Urothelium cell line (cell line): ENCODE data around the gene TMEM187.

Source experiments
- DNase-seq: peaks from one replicate; pipeline ENCODE4 v3.0.0; 2011; ENCODE audit warnings: low spot score, mixed read lengths
- FAIRE-seq: peaks from 2 replicates; lab custom pipeline; 2011; peaks lifted over from hg19 to GRCh38; lab: Jason Lieb, UNC

The TMEM187 gene, protein sequence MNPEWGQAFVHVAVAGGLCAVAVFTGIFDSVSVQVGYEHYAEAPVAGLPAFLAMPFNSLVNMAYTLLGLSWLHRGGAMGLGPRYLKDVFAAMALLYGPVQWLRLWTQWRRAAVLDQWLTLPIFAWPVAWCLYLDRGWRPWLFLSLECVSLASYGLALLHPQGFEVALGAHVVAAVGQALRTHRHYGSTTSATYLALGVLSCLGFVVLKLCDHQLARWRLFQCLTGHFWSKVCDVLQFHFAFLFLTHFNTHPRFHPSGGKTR

DNA sequence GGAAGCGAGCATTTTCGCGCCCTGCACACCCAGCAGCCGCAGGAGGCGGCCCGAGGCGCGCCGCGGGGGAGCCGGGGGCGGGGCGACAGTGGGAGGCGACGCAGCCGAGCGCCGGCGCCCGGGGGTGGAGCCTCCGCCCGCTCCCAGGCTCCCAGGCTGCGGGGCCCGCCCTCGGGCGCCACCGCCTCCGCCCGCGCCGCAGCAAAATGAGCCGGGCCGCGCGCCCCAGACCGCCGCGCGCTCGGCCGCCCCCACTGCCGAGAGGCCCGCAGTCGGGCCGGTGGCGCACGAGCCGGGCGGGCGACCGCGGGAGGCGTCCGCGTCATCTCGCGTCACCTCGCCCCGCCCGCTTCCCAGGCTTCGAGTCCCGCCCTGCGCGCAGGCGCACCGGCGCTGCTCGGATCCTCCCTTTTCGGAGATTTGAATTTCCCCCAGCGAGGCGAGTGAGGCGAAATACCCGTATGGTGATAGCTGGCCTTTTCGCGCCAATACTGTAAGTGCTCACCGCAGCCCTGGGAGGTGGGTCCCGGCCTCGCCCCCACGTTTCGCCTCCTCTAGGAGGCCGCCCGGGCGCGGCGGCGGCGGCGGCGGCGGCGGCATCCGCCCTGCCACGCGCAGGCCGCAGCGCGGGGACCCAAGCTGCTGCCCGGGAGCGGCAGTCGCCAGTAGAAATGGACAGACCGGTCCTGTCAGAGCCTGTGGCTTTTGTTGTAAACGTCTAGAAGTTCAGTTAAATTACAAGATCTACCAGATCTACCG, at the start of gene TMEM187:
TSS of gene TMEM187 (plus strand) at position 387 of the 759 bp plus-strand sequence. CDS start 9,309 bp downstream, outside the sequence.
- DNase-seq, result peak; percentile 89
- peak; percentile 52 for FAIRE-seq

DNA sequence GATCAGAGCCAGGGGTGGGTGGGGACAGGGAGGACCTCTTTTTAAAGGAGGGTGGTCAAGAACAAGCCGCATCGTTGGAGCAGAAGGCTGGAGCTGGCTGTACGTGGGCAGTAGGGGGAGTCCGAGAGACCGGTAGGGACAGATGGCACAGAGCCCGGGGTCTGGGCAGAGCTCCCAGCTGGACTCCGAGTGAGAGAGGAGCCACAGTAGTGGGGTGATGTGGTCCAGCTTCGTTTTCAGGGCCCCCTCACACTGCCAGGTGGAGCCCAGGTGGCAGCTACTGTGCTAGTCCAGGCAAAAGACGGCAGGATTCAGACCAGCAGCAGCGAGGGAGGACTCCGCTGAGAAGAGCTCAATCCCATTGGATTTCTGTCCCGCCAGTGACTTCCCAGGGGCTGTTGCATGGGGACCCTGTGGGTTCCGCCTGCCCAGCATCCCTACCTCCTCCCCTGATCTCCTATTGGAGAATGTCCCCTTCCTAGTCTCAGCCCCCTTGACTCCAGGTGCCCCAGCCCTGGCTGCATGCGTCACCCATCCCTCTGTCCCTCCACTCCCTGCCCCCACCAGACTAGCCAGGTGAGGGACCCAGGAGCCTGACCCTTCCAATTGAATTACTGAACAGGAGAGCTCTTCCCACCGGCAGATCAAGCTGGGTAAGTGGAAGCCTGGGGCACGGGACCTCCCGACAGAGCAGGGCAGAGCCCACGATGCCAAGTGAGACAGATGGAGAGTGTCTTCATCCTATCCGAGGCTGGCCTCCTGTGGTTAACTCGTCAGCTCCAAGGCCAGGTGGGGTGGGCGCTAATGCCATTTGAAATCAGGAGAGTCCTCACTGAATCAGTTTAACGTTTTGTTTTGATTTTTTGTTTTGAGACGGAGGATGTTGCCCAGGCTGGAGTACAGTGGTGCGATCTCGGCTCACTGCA, 49.4 kb upstream of the TMEM187 start:
- FAIRE-seq (no peak), DNase-seq (peak; percentile 64)

DNA sequence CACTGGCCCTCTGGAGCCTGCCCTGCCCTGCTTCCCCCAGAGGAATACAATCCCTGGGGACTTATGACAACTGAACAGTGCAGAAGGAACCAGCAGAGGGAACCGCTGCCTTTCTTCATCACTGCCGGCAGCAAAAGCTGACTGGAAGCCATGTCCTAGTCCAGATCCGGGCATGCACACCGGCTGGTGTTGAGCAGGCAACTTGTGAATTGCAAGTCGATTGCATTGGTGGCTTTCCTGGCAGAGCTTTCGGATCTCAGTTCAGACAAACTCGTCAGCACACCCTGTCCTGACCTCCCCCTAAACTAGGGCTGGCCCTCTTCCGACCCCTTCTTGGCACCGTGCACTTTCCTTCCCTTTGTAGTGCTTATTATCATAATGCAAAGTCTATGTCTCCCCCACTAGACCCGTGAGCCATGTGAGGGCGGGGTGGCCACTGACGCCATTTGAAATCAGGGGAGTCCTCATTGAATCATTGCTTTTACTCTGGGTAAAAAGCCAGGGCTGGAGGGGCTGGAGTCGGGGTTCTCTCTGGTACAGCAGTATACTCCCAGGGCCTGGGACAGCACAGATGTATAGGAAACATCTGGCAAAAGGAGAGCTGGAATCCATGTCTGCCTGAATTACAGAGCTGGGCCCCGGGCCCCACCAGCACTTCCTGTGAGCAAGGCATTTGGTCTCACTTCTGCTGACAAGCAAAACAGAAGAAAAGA, 48.2 kb upstream of the TMEM187 start:
- no peak for DNase-seq
- FAIRE-seq, result no peak

DNA sequence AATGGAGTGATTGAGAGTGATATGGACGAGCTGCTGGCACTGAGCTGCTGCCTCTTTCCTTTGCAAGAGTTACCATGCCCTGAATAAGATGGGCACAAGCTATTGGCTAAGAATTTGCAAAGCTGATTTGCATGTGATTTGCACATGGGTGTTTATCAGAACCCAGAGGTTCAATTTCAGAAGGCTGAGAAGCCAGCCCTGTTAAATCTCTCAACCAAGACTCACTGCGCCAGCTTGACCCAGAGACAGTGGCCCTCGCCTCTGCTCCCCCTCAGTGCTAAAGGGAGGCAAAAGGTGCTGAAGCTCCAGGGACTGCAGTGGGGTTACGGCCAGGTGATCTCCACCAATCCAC, 47.2 kb upstream of the TMEM187 start:
- FAIRE-seq, result no peak
- no peak for DNase-seq

DNA sequence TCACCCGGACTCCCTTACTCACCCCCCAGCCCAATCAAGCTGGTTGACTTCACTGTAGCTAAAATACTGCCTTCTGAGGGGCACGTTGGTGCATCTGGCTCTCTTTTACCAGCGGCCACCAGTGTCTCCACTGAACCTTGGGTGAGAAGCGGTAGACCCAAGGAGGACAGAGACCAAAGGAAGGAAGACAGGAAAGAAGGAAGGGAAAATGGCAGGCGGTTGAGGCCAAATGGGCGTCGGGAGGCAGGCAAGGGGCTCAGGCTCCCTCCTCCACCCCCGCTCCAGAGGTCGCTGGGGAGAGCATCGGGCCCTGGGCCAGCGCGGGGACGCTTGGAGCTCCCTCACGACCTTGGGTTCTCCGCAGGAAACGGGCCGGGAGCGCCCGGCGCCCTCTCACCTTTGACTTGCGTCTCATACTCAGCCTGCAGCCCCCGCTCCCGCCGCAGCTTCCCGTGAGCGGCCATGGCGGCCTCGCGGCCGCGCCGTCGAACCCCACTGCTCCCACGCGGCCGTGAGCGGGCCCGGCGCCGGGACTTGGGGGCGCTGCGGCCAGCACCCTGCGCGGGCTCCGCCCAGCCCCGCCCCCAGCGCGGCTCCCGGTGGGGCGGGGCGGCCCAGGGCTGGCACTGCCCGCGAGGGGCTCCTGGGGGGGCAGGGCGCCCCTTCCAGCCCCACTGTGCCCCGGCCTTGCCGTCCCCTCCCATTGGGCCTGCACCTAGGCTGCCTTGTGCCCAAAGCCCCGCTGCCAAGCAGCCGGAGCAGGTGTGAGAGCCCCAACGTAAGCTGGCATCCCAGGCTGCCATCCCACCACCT, 46.6 kb upstream of the TMEM187 start, which contains the start of gene ARHGAP4:
TSS of gene ARHGAP4 (minus strand) at position 526 of the 813 bp plus-strand sequence. CDS start at position 464, 62 bp downstream.
- no peak for FAIRE-seq

DNA sequence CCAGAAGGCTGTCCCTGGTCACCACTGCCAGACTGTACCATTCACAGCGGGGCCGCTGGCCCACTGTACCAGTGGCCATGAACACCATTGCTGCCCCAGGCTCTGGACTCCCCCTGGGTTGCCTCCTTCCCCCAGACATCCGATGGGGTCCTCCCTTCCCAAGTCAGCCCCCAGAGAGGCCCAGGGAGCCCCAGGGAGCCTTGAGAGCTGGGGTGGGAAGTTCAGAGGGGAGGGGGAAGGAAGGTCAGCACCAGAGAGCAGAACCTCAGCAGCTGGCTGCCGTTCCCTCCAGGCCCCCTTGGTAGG, 46.0 kb upstream of the TMEM187 start:
- FAIRE-seq, result no peak
- DNase-seq, result no peak

More for the DNA sequence above, 46.6 kb upstream of the TMEM187 start, which contains the start of gene ARHGAP4:
- DNase-seq, result no peak

DNA sequence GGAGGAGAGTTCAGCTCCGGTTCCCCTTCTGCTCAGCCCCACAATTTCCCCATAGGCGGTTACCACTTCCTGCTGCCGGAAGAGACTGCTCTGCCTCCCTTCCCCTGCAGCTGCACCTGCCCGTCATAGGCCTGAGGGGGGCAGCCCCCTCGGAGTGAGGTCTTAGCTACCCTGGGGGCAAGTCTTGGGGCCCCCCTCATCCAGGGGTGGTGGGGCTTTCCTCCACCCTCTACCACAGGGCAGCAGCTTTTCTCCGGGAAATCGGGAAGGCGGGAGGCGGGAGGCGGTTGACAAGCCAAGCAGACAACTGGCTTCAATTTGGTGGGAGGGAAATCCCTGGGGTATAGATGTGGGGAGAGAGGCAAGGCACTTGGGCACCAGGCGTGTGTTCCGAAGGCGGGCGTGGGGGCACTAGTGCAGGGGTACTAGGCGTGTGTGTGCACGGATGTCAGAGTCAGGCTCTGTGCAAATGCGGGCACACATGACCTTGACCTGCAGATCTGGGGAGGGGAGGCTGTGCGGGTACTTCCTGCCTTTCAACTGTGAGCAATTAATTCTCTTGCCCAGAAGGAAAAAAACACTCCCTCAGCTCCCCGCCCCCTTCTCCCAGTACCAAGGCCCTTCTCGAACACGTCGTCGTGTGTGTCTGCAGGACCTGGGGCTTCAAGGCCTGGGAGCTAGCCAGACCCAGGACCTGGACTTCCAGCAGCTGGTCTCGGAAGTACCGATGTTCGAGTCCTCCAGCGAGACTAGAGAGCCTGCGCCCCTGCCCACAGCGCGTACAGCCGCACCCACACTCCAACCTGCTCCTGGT, 45.5 kb upstream of the TMEM187 start:
- FAIRE-seq (no peak), DNase-seq (peak; percentile 36)

DNA sequence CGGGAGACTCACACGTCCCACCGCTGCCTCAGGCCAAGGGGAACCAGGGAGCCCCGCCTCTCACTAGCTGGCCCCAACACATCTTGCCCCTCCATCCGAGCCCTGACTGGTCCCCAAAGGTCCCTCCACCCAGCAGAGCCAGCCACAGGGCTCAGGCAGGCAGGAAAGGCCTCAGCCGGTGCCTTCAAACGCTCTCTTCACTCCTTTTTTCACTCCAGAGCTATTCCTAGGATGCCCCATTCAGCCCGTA, 45.0 kb upstream of the TMEM187 start:
- DNase-seq (peak; percentile 11), FAIRE-seq (no peak)

DNA sequence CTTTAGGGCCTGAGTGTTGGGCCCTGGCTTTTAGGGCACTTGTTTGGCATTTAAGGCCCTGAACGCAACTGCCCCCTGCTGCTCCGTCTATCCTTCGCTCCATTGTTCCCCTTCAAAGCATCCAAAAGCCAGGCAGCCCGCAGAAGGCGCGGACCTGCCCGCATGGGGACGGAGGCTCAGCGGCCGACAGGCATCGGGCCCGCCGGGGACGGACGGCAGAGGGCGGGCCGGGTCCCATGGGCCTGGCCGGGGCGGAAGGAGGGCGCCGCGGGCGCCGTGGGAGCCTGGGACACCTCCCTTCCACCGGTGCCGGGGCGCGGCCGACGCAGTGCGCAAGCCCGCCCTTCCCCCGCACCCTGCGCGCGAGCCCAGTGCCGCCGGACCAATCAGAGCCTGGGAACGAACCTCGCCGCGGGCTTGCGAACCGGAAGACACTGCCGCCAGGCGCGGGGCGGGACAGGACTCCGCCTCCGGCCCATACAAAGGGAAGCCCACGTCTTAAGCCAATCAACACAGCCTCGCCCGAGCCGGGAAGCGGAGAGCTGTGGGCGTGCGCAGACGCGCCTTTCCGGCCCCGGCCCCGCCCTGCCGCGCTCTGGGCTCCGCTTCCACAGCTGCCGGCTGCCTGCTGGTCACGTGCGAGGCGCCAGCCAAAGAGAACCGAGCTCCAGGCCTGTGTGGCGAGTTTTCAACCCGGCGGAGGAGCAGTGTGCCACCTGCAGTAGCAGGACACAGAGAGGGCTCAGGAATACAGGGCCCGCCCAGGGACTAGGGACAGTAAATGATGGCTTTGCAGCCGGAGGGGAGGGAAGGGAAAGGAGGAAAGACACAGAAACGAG, 44.4 kb upstream of the TMEM187 start:
- DNase-seq (peak; percentile 96), FAIRE-seq (no peak)

DNA sequence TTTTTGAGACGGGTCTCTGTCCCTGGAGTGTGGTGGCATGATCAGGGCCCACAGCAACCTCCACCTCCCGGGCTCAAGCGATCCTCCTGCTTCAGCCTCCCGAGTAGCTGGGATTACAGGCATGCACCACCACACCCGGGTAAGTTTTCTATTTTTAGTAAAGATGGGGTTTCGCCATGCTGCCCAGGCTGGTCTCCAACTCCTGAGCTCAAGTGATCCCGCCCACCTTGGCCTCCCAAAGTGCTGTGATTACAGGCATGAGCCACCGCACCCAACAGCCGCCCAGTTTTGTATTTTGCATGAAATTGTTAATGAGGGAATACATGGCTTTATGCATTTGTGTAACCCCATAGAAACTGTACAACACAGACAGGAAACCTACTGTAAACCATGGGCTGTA, 43.7 kb upstream of the TMEM187 start:
- DNase-seq (no peak), FAIRE-seq (no peak)

DNA sequence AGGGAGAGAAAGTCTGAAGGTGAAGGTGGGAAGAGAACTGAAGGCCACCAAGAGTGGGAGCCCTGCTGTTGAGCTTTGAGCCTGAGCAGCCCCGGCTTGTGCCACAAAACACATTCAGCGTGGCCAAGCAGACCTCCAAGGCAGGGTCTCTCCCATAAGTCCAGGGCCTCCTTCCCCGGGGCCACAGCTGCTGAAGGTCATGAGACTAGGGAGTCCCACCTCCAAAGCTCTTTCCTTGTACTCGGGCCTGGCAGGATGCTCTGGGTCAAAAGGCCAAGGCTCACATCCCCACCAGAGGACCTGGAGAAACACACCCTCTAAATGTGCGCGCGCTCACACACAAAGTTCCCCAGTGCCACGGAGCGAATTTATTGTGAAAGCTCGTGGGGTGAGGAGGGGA, 43.0 kb upstream of the TMEM187 start:
- DNase-seq, result no peak
- no peak for FAIRE-seq

DNA sequence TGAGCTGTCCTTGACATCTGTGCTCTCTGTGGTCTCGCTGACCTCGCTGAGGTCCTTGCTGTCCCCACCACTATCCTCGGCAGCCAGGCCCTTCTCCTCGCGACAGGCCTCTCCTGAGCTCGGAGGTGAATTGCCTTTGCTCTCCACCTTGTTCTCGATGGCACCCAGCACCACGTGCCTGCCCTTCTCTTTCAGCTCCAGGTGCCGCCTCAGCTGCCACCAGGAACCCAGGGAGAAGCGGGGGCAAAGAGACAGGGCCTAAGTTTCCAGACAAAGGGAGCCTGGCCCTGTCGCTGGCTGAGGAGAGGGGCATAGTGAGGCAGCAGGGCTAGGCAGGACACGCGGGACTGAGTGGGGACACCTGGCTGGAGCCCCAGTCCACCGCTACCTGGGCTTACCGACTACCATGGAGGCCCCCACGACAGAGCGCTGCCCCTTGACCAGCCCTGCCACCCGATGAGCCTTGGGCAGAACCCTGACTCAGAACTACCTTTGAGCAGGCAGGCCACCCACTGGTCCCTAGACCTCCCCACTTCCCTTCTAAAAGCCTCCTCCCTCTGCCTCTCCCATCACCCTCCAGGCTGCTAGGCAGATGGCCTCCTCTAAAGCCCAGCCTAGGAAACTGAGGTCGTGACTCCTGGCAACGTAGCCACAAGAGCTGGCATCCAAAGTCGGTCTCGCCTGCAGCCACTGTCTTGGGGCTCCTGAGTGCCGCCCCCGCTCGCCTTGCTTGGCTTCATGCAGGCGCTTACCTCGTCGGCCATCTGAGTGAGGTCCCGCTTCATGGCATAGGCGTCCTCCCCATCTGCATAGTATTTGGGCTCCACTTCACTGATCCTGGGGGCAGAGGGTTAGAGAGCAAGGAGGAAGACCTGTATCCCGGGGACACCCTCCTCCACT, 42.3 kb upstream of the TMEM187 start:
- DNase-seq (no peak), FAIRE-seq (no peak)

DNA sequence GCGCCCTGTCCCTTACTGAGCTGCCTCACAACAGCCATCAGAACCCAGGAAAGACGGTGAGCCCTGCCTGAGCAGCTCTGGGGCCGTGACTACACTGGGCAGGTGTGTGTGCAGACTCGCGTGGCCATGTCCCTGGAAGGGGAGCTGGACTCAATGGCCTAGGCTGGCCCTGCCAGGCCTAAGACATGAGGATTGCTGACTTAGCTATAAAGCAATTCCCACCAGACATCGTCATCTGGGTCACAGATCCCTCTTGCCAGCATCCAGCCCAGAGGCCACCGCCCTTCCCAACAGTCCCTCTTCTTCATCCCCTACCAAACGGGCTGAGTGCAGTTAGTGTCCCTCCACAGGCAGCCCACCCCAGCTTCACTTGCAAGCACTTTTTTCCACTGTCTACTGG, 41.4 kb upstream of the TMEM187 start:
- DNase-seq (no peak), FAIRE-seq (no peak)

DNA sequence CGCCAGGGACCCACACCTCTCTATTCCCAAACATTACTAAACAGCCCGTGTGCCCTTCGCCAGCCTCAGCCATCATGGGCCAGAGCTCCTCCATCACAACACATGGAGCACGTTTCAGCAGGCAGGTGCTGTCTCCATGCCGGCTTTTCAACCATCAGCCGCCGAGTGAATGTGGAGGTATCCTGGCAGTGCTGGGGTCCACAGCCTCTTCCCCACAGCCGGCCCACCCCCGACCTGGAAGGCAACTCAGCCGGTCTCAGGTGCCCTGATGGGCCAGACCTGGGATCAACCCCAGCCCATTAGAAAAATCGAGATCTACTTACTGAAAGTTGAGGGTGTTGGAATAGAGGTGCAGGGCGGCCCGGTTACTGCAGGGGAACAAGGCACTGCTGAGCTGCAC, 40.8 kb upstream of the TMEM187 start:
- FAIRE-seq (no peak), DNase-seq (no peak)

DNA sequence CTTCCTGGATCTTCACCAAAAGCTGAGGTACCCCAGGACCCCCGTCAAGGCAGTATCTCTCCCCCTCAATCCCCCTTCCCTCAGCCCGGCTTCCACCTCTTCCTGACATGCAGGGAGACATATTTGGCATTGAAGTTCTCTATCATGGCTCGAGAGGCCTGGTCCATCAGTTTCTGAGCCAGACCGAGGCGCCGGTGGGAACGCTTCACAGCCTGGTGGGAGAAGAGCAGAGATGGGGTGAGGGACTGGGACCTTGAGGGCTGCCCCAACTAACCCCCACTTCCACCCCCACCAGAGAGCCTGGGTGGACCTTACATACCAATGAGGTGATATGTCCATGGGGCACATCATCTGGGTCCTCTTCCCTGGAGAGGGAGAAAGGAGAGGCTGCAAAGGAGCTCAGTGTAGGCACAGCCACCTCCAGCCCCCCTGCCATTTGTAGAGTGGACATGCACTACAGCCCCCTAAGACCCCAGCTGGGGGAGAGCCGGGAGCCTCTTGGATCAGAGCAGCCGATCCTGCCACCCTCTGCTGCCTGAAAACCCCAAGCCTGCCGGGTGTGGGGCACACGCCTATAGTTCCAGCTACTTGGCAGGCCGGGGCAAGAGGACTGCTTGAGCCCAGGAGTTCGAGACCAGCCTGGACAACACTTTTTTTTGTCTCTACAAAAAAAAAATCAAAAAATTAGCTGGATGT, 40.2 kb upstream of the TMEM187 start:
- FAIRE-seq (no peak), DNase-seq (no peak)

DNA sequence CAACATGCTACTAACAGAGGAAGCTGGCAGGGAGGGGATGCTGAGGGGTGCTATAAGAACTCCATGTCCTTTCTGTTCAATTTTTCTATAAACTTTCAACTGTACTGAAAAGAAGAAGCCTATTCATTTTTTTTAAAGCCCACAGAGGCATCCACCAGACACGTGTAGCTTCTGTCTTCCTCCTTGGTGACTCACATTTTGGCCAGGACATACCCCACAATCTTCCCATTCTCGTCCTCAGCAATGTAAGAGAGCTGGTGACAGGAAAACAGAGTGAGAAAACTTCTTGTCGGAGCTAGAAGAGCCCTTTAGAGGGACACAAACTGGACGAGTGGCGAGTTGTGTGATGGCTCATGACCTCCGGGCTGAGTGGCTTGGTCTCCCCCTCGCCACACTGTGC, 38.8 kb upstream of the TMEM187 start:
- no peak for FAIRE-seq
- no peak for DNase-seq
